ENCODE results near the gene SPACDR.
A peak's percentile ranks its signal among the peaks of the same experiment; 100 is the strongest.
"Not testable (repeated sequence)": the region's sequence is repeated elsewhere in the genome, so short reads cannot be mapped to it uniquely, and the experiment has no call there.

Gene SPACDR

DNA sequence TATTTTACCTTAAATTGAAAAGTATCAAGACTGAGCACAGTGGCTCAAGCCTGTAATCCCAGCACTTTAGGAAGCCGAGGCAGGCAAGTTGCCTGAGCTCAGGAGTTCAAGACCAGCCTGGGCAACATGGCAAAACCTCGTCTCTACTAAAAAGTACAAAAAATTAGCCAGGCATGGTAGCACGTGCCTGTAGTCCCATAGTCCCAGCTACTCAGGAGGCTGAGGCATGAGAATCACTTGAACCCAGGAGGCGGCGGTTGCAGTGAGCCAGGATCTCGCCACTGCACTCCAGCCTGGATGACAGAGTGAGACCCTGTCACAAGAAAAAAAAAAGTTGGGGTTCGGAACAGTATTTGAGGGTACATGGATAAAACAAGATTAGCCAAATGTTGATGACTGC, 24.8 kb downstream of the SPACDR start:
- not testable (repeated sequence) for H3K4me3 ChIP-seq (ENCODE audit: low read length)

GRCh38 chr7:100438731-100439130, 25.3 kb downstream of the SPACDR start:
- not testable (repeated sequence) for H3K4me3 ChIP-seq (ENCODE audit: low read length); DNase-seq (ENCODE audit: low read depth); H3K4me1 ChIP-seq (ENCODE audit: control insufficient read depth, insufficient read depth, low read length); H3K9me3 ChIP-seq (ENCODE audit: control insufficient read depth, low read length); H3K27me3 ChIP-seq (replicated peaks; ENCODE audit: control insufficient read depth, insufficient read depth, low read length); H3K9ac ChIP-seq (ENCODE audit: low read length)
- H3K36me3 ChIP-seq (ENCODE audit: control insufficient read depth, insufficient read depth, low read length, severe bottlenecking): peaks cover 10% of the 10 kb centered on the region

More for the DNA sequence above, 24.8 kb downstream of the SPACDR start:
- not testable (repeated sequence) for H3K36me3 ChIP-seq (ENCODE audit: control insufficient read depth, insufficient read depth, low read length, severe bottlenecking); H3K27me3 ChIP-seq (replicated peaks; ENCODE audit: control insufficient read depth, insufficient read depth, low read length); DNase-seq (ENCODE audit: low read depth); H3K4me1 ChIP-seq (ENCODE audit: control insufficient read depth, insufficient read depth, low read length); H3K9ac ChIP-seq (ENCODE audit: low read length); H3K9me3 ChIP-seq (ENCODE audit: control insufficient read depth, low read length)

GRCh38 chr7:100438172-100438571, 25.9 kb downstream of the SPACDR start:
- H3K9ac ChIP-seq (ENCODE audit: low read length): no peak overlapping the region
- peaks cover 8% of the 10 kb centered on the region for H3K4me1 ChIP-seq (ENCODE audit: control insufficient read depth, insufficient read depth, low read length)
- DNase-seq (ENCODE audit: low read depth): no peak
- no peak overlapping the region for H3K4me3 ChIP-seq (ENCODE audit: low read length)
- no peaks in the 10 kb centered on the region for H3K9me3 ChIP-seq (ENCODE audit: control insufficient read depth, low read length)
- H3K36me3 ChIP-seq (ENCODE audit: control insufficient read depth, insufficient read depth, low read length, severe bottlenecking): peaks cover 16% of the 10 kb centered on the region
- no peaks in the 10 kb centered on the region for H3K27me3 ChIP-seq (replicated peaks; ENCODE audit: control insufficient read depth, insufficient read depth, low read length)

GRCh38 chr7:100437150-100438100, 26.6 kb downstream of the SPACDR start:
- no peaks in the 10 kb centered on the region for H3K27me3 ChIP-seq (replicated peaks; ENCODE audit: control insufficient read depth, insufficient read depth, low read length)
- H3K4me3 ChIP-seq (ENCODE audit: low read length): peak overlapping the region; percentile 92
- peak overlapping the region; percentile 95 for H3K9ac ChIP-seq (ENCODE audit: low read length)
- no peak for DNase-seq (ENCODE audit: low read depth)
- peaks cover 23% of the 10 kb centered on the region for H3K36me3 ChIP-seq (ENCODE audit: control insufficient read depth, insufficient read depth, low read length, severe bottlenecking)
- peaks cover 10% of the 10 kb centered on the region for H3K4me1 ChIP-seq (ENCODE audit: control insufficient read depth, insufficient read depth, low read length)
- no peaks in the 10 kb centered on the region for H3K9me3 ChIP-seq (ENCODE audit: control insufficient read depth, low read length)

- H3K36me3 ChIP-seq (ENCODE audit: control insufficient read depth, insufficient read depth, low read length, severe bottlenecking): peaks cover 30% of the 10 kb centered on the region
- peak; percentile 61 for DNase-seq (ENCODE audit: low read depth)
- peaks cover 27% of the 10 kb centered on the region for H3K4me1 ChIP-seq (ENCODE audit: control insufficient read depth, insufficient read depth, low read length)
- H3K9ac ChIP-seq (ENCODE audit: low read length): peak overlapping the region; percentile 95
- peak overlapping the region; percentile 92 for H3K4me3 ChIP-seq (ENCODE audit: low read length)
- H3K9me3 ChIP-seq (ENCODE audit: control insufficient read depth, low read length): no peaks in the 10 kb centered on the region
- no peaks in the 10 kb centered on the region for H3K27me3 ChIP-seq (replicated peaks; ENCODE audit: control insufficient read depth, insufficient read depth, low read length)
Observed at GRCh38 chr7:100435401-100436304, 28.4 kb downstream of the SPACDR start.

DNA sequence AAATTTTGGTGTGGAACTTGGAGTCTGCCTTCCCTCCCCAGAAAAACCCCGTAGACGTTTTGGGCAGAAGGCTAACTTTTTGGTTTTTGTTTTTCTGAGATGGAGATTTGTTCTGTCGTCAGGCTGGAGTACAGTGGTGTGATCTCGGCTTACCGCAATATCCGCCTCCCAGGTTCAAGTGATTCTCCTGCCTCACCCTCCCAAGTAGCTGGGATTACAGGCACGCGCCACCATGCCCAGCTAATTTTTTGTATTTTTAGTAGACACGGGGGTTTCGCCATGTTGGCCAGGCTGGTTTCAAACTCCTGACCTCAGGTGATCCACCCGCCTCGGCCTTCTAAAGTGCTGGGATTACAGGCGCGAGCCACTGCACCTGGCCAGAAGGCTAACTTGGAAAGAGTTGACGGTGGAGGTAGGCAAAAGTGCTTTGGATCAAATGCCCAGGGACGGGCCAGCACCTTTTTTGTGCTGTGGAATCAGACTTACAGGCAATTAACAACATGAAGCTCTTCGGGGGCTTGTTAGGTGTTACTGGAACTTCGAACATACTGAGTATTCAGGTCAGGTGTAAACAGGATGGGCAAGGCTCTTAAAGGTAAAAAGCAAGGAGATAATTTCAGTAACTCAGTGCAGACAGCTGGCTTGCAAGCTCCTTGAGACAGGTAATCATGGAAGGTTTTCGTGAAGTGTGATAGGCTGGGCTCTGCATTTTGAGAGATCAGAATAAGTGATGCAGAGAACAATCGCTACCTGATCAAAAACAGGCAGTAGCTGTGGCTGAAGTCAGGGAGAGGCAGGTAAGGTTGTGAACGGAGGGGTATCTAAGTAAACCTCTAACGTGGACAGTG, 29.5 kb downstream of the SPACDR start:
- Histone ChIP-seq H3K27me3 (replicated peaks; ENCODE audit: control insufficient read depth, insufficient read depth, low read length) (no peaks in the 10 kb centered on the region), H3K9me3 (ENCODE audit: control insufficient read depth, low read length) (no peaks in the 10 kb centered on the region), H3K4me1 (ENCODE audit: control insufficient read depth, insufficient read depth, low read length) (peaks cover 30% of the 10 kb centered on the region), H3K36me3 (ENCODE audit: control insufficient read depth, insufficient read depth, low read length, severe bottlenecking) (peaks cover 30% of the 10 kb centered on the region), H3K4me3 (ENCODE audit: low read length) (peak overlapping the region; percentile 92), H3K9ac (ENCODE audit: low read length) (peak overlapping the region; percentile 95)
- no peak for DNase-seq (ENCODE audit: low read depth)

GRCh38 chr7:100433592-100434296, 30.3 kb downstream of the SPACDR start:
- DNase-seq (ENCODE audit: low read depth): no peak

GRCh38 chr7:100433276-100433591, 30.8 kb downstream of the SPACDR start:
- Histone ChIP-seq H3K9ac (ENCODE audit: low read length) (no peak overlapping the region), H3K36me3 (ENCODE audit: control insufficient read depth, insufficient read depth, low read length, severe bottlenecking) (peaks cover 30% of the 10 kb centered on the region), H3K4me3 (ENCODE audit: low read length) (no peak overlapping the region), H3K4me1 (ENCODE audit: control insufficient read depth, insufficient read depth, low read length) (peaks cover 30% of the 10 kb centered on the region), H3K9me3 (ENCODE audit: control insufficient read depth, low read length) (no peaks in the 10 kb centered on the region), H3K27me3 (replicated peaks; ENCODE audit: control insufficient read depth, insufficient read depth, low read length) (no peaks in the 10 kb centered on the region)
- no peak for DNase-seq (ENCODE audit: low read depth)

More at GRCh38 chr7:100433592-100434296, 30.3 kb downstream of the SPACDR start:
- peak overlapping the region; percentile 5 for H3K9ac ChIP-seq (ENCODE audit: low read length)
- peaks cover 30% of the 10 kb centered on the region for H3K4me1 ChIP-seq (ENCODE audit: control insufficient read depth, insufficient read depth, low read length)
- H3K27me3 ChIP-seq (replicated peaks; ENCODE audit: control insufficient read depth, insufficient read depth, low read length): no peaks in the 10 kb centered on the region
- no peaks in the 10 kb centered on the region for H3K9me3 ChIP-seq (ENCODE audit: control insufficient read depth, low read length)
- H3K4me3 ChIP-seq (ENCODE audit: low read length): no peak overlapping the region
- H3K36me3 ChIP-seq (ENCODE audit: control insufficient read depth, insufficient read depth, low read length, severe bottlenecking): peaks cover 30% of the 10 kb centered on the region

GRCh38 chr7:100432621-100433275, 31.3 kb downstream of the SPACDR start:
- H3K27me3 ChIP-seq (replicated peaks; ENCODE audit: control insufficient read depth, insufficient read depth, low read length): no peaks in the 10 kb centered on the region
- no peak for DNase-seq (ENCODE audit: low read depth)
- H3K9ac ChIP-seq (ENCODE audit: low read length): peak overlapping the region; percentile 40
- H3K4me1 ChIP-seq (ENCODE audit: control insufficient read depth, insufficient read depth, low read length): peaks cover 34% of the 10 kb centered on the region
- H3K4me3 ChIP-seq (ENCODE audit: low read length): no peak overlapping the region
- no peaks in the 10 kb centered on the region for H3K9me3 ChIP-seq (ENCODE audit: control insufficient read depth, low read length)
- H3K36me3 ChIP-seq (ENCODE audit: control insufficient read depth, insufficient read depth, low read length, severe bottlenecking): peaks cover 30% of the 10 kb centered on the region

- H3K4me3 ChIP-seq (ENCODE audit: low read length): peak overlapping the region; percentile 30
- no peak for DNase-seq (ENCODE audit: low read depth)
- no peaks in the 10 kb centered on the region for H3K27me3 ChIP-seq (replicated peaks; ENCODE audit: control insufficient read depth, insufficient read depth, low read length)
- peaks cover 36% of the 10 kb centered on the region for H3K4me1 ChIP-seq (ENCODE audit: control insufficient read depth, insufficient read depth, low read length)
- H3K36me3 ChIP-seq (ENCODE audit: control insufficient read depth, insufficient read depth, low read length, severe bottlenecking): peaks cover 30% of the 10 kb centered on the region
- H3K9ac ChIP-seq (ENCODE audit: low read length): peak overlapping the region; percentile 40
- H3K9me3 ChIP-seq (ENCODE audit: control insufficient read depth, low read length): no peaks in the 10 kb centered on the region
Observed at GRCh38 chr7:100432053-100432452, 32.0 kb downstream of the SPACDR start.

Measured in adipocyte (in vitro differentiated cells).